HCT116 (cell line): ENCODE measurements around the gene TEX22. TPM values are rescaled to one million over a fixed set of nuclear protein-coding genes. Genes with fewer than 3 reads are reported as not detected.

Source experiments
- ATAC-seq: fragments of 200-7000 bp; cut with Tn5 transposase; 2 replicates; pipeline ENCODE4 v1.9.1; 2020; ENCODE audit warnings: mild to moderate bottlenecking, moderate library complexity
- BruUV-seq: library from RNA; stranded (reverse); fragments of 400-500 nt; replicated peaks from 2 replicates; lab custom pipeline; 2021; lab: Mats Ljungman, UMichigan
- CTCF ChIA-PET: fragments of 300-600 bp; sonication (Branson Sonifier 250); formaldehyde crosslinking; loops from one replicate; lab custom pipeline; 2021; ENCODE audit warnings: antibody characterized with exemption; lab: Charles Lee
- POLR2A ChIA-PET: fragments of 300-600, 350-600 bp; sonication (Branson Sonifier 250); formaldehyde crosslinking; loops from one replicate; lab custom pipeline; 2021; ENCODE audit warnings: antibody characterized with exemption; lab: Charles Lee
- RAD21 ChIA-PET, 2 experiments: fragments of 300-600 bp; sonication (Branson Sonifier 250); formaldehyde crosslinking; loops; one replicate each; lab custom pipeline; 2023; ENCODE audit warnings: low total read pairs in 2 of 2; ENCODE audit not compliant: uncharacterized antibody in 2 of 2, unreplicated experiment in 2 of 2, low non-redundant PET in 1 of 2; lab: Charles Lee
- DNase-seq: peaks from one replicate; pipeline ENCODE4 v3.0.0-alpha.2; 2010; ENCODE audit warnings: low read depth, low spot score
- H2AFZ ChIP-seq: fragments of 200-600 bp; shearing (Covaris generic), sonication (generic); 2 replicates; pipeline ENCODE4 v1.6.1; 2017; ENCODE audit warnings: low read depth, mixed run types, mixed read lengths, antibody characterized with exemption, low read length; ENCODE audit not compliant: poor library complexity, severe bottlenecking
- H3K27ac ChIP-seq: 2 replicates; pipeline ENCODE4 v1.5.1; 2012; ENCODE audit warnings: low read depth, low read length
- H3K27me3 ChIP-seq: fragments of 200-600 bp; sonication (generic); 2 replicates; pipeline ENCODE4 v1.6.1; 2016; ENCODE audit warnings: mixed run types, low read length, mixed read lengths; ENCODE audit not compliant: insufficient read depth
- H3K36me3 ChIP-seq, 2 experiments: fragments of 200-500 bp in 1 of 2; fragments of 200-600 bp in 1 of 2; sonication (Bioruptor generic) in 1 of 2; sonication (generic) in 1 of 2; 2 replicates each; pipeline versions ENCODE4 v1.5.1 to v1.6.1; 2014 to 2016; ENCODE audit warnings: low read length in 2 of 2, inconsistent platforms in 1 of 2, mixed read lengths in 1 of 2, mixed run types in 1 of 2; ENCODE audit not compliant: insufficient read depth in 2 of 2, control insufficient read depth in 1 of 2
- H3K4me1 ChIP-seq, 2 experiments: fragments of 200-600 bp in 1 of 2; sonication (generic) in 1 of 2; 2 replicates each; pipeline versions ENCODE4 v1.5.1 to v1.6.1; 2012 to 2017; ENCODE audit warnings: low read length in 2 of 2, inconsistent platforms in 1 of 2, mild to moderate bottlenecking in 1 of 2, mixed read lengths in 1 of 2, mixed run types in 1 of 2, moderate library complexity in 1 of 2; ENCODE audit not compliant: insufficient read depth in 2 of 2, control insufficient read depth in 1 of 2
- H3K4me2 ChIP-seq: fragments of 200-600 bp; sonication (generic); 2 replicates; pipeline ENCODE4 v1.6.1; 2017; ENCODE audit warnings: mixed run types, low read length, mixed read lengths
- H3K4me3 ChIP-seq, 2 experiments: fragments of 200-600 bp in 1 of 2; sonication (generic) in 1 of 2; replicated peaks in 1 of 2; 2 replicates each; pipeline ENCODE4 v1.5.1; 2011 to 2016; ENCODE audit warnings: low read length in 2 of 2, control low read depth in 1 of 2, low read depth in 1 of 2, mild to moderate bottlenecking in 1 of 2, mixed read lengths in 1 of 2, mixed run types in 1 of 2
- H3K79me2 ChIP-seq: fragments of 200-600 bp; sonication (generic); 2 replicates; pipeline ENCODE4 v1.6.1; 2017; ENCODE audit warnings: mild to moderate bottlenecking, mixed run types, low read length, moderate library complexity, mixed read lengths; ENCODE audit not compliant: insufficient read depth
- H3K9ac ChIP-seq: fragments of 200-600 bp; sonication (generic); 2 replicates; pipeline ENCODE4 v1.6.1; 2016; ENCODE audit warnings: low read length, mixed read lengths
- H3K9me2 ChIP-seq: fragments of 200-600 bp; sonication (generic), shearing (Covaris generic); 2 replicates; pipeline ENCODE4 v1.6.1; 2017; ENCODE audit warnings: mixed run types, mild to moderate bottlenecking, moderate library complexity; ENCODE audit not compliant: insufficient read depth
- H3K9me3 ChIP-seq, 2 experiments: fragments of 200-500 bp in 1 of 2; fragments of 200-600 bp in 1 of 2; sonication (Bioruptor generic) in 1 of 2; sonication (generic) in 1 of 2; 2 replicates each; pipeline ENCODE4 v1.6.1; 2014 to 2017; ENCODE audit warnings: low read length in 2 of 2, mixed read lengths in 2 of 2, inconsistent platforms in 1 of 2, low read depth in 1 of 2, mild to moderate bottlenecking in 1 of 2, mixed run types in 1 of 2, moderate library complexity in 1 of 2; ENCODE audit not compliant: control insufficient read depth in 1 of 2, insufficient read depth in 1 of 2
- H4K20me1 ChIP-seq: fragments of 200-600 bp; sonication (generic), shearing (Covaris generic); 2 replicates; pipeline ENCODE4 v1.6.1; 2017; ENCODE audit warnings: mixed run types, mild to moderate bottlenecking, moderate library complexity; ENCODE audit not compliant: insufficient read depth
- ATF3 ChIP-seq: IDR thresholded peaks from 2 replicates; pipeline ENCODE4 v1.6.1; 2012
- CBX3 ChIP-seq: IDR thresholded peaks from 2 replicates; pipeline ENCODE4 v1.6.1; 2012; ENCODE audit warnings: low read depth
- CEBPB ChIP-seq: IDR thresholded peaks from 2 replicates; pipeline ENCODE4 v1.6.1; 2012; ENCODE audit warnings: low read depth
- CTCF ChIP-seq, 3 experiments: fragments of 200-600 bp in 1 of 3; sonication (generic) in 1 of 3; IDR thresholded peaks in 2 of 3; conservative IDR thresholded peaks in 1 of 3; 2 replicates each; pipeline ENCODE4 v1.5.1; 2012 to 2017; ENCODE audit warnings: low read depth in 2 of 3, low read length in 2 of 3, antibody characterized with exemption in 1 of 3, borderline replicate concordance in 1 of 3, control low read depth in 1 of 3, mild to moderate bottlenecking in 1 of 3, mixed read lengths in 1 of 3, mixed run types in 1 of 3, moderate library complexity in 1 of 3; ENCODE audit not compliant: insufficient read depth in 1 of 3
- EGR1 ChIP-seq: IDR thresholded peaks from 2 replicates; pipeline ENCODE4 v1.6.1; 2012; ENCODE audit warnings: low read depth
- ELF1 ChIP-seq: IDR thresholded peaks from 2 replicates; pipeline ENCODE4 v1.6.1; 2012; ENCODE audit warnings: low read depth, borderline replicate concordance
- EZH2 ChIP-seq: fragments of 200-600 bp; sonication (generic); IDR thresholded peaks from 2 replicates; pipeline ENCODE4 v1.6.1; 2017; ENCODE audit warnings: antibody characterized with exemption, mixed run types
- EZH2phosphoT487 ChIP-seq: fragments of 200-600 bp; IDR thresholded peaks from 2 replicates; pipeline ENCODE4 v1.6.1; 2018; ENCODE audit warnings: antibody characterized with exemption, borderline replicate concordance
- JUND ChIP-seq: IDR thresholded peaks from 2 replicates; pipeline ENCODE4 v1.6.1; 2012
- MAX ChIP-seq: IDR thresholded peaks from 2 replicates; pipeline ENCODE4 v1.6.1; 2012
- POLR2A ChIP-seq: IDR thresholded peaks from 2 replicates; pipeline ENCODE4 v1.7.0; 2011; ENCODE audit warnings: borderline replicate concordance; ENCODE audit not compliant: insufficient read depth, insufficient read length; ENCODE audit errors: extremely low read depth
- POLR2AphosphoS5 ChIP-seq: IDR thresholded peaks from 2 replicates; pipeline ENCODE4 v1.6.1; 2011; ENCODE audit warnings: mild to moderate bottlenecking, low read depth, low read length, moderate library complexity
- RAD21 ChIP-seq: IDR thresholded peaks from 2 replicates; pipeline ENCODE4 v1.6.1; 2012; ENCODE audit warnings: low read depth, mild to moderate bottlenecking
- REST ChIP-seq: IDR thresholded peaks from 2 replicates; pipeline ENCODE4 v1.6.1; 2012; ENCODE audit warnings: low read depth
- SP1 ChIP-seq: IDR thresholded peaks from 2 replicates; pipeline ENCODE4 v1.6.1; 2012; ENCODE audit warnings: low read depth
- TCF7L2 ChIP-seq: IDR thresholded peaks from 2 replicates; pipeline ENCODE4 v1.7.0; 2011; ENCODE audit warnings: borderline replicate concordance, inconsistent platforms; ENCODE audit not compliant: insufficient read depth, insufficient read length; ENCODE audit errors: extremely low read depth
- YY1 ChIP-seq: IDR thresholded peaks from 2 replicates; pipeline ENCODE4 v1.6.1; 2011; ENCODE audit warnings: low read length, low read depth, moderate library complexity, mild to moderate bottlenecking; ENCODE audit not compliant: insufficient replicate concordance; ENCODE audit errors: extremely low read depth
- ZBTB33 ChIP-seq: IDR thresholded peaks from 2 replicates; pipeline ENCODE4 v1.6.1; 2011; ENCODE audit warnings: mild to moderate bottlenecking, low read length, moderate library complexity; ENCODE audit not compliant: insufficient replicate concordance; ENCODE audit errors: extremely low read depth
- ZFX ChIP-seq: fragments of 450-650 bp; IDR thresholded peaks from 2 replicates; pipeline ENCODE4 v1.6.1; 2017
- ZNF274 ChIP-seq: fragments of 200-500 bp; sonication (Bioruptor generic); IDR thresholded peaks from 2 replicates; pipeline ENCODE4 v1.6.1; 2014; ENCODE audit warnings: mild to moderate bottlenecking, low read depth, low read length, inconsistent platforms
- intact Hi-C: fragments of 100-400 bp; cut with micrococcal nuclease; formaldehyde crosslinking; loops from 2 replicates; pipeline ENCODE4 v1.10.0; 2022
- total RNA-seq: library from RNA; stranded (reverse); gene quantifications from one replicate; pipeline ENCODE4 v1.2.1, GENCODE V29; 2021; ENCODE audit not compliant: unreplicated experiment

Gene TEX22
- total RNA-seq, 1 experiment from 2014 or later, result 3.8 TPM

- ChIA-PET POLR2A (no interaction called here), CTCF (no interaction called here), RAD21 (no interaction called here)
- ATAC-seq (no peak), DNase-seq (no peak)
- Histone ChIP-seq H3K4me3 (no peak overlapping the region), H3K9me3 (no peaks in the 10 kb centered on the region), H3K4me2 (no peak overlapping the region), H3K79me2 (peaks cover 60% of the 10 kb centered on the region), H3K4me1 (no peaks in the 10 kb centered on the region), H3K36me3 (peaks cover 6 to 12% of the 10 kb centered on the region in 2 experiments; a peak in 2 of 4 replicates), H2AFZ (no peak overlapping the region), H3K27me3 (no peaks in the 10 kb centered on the region), H4K20me1 (peaks cover 6% of the 10 kb centered on the region; the same call in 1 of the 2 replicates), H3K27ac (no peak overlapping the region), H3K9ac (no peak overlapping the region), H3K9me2 (no peaks in the 10 kb centered on the region)
- intact Hi-C loops, result no loop called here
- TF ChIP-seq REST (no peak), EZH2phosphoT487 (no peak), SP1 (no peak), YY1 (no peak), TCF7L2 (no peak), MAX (no peak), CTCF (IDR thresholded peaks at IDR 0.05 in 2 of 3, conservative IDR thresholded peaks at IDR 0.05 in 1 of 3; ENCODE audit: borderline replicate concordance in 1 of 3, insufficient read depth in 1 of 3, low read depth in 2 of 3, low read length in 2 of 3) (no peak), RAD21 (no peak), ZBTB33 (no peak), EZH2 (no peak), POLR2AphosphoS5 (no peak), ZNF274 (no peak), JUND (no peak), ZFX (no peak), ATF3 (no peak), EGR1 (no peak), ELF1 (no peak), CBX3 (no peak), CEBPB (no peak), POLR2A (no peak)
- BruUV-seq, result no TSS peak
Measured at GRCh38 chr14:105439179-105439578, 40.8 kb downstream of the TEX22 start.
